ENCODE results near the gene ARG2. TPM values are rescaled to one million over a fixed set of nuclear protein-coding genes. Genes with fewer than 3 reads are reported as not detected.

ARG2 gene
- total and polyA plus RNA-seq, 3 donors from 2014 or later: 3.8 to 5.3 (median 5.1) TPM

GRCh38 chr14:67633451-67634147, 13.9 kb downstream of the ARG2 start:
- intact Hi-C loops (cut with DNase I; ENCODE audit: low total_unique reads): no loop called here
- no peak for TF ChIP-seq CTCF (IDR thresholded peaks at IDR 0.05)
- no peak for TF ChIP-seq POLR2A (IDR thresholded peaks at IDR 0.05)
- H3K9me3 ChIP-seq: no peaks in the 10 kb centered on the region
- H3K36me3 ChIP-seq (ENCODE audit: low read depth, missing control alignments): no peaks in the 10 kb centered on the region
- no peak for DNase-seq
- 87 to 92% methylated on average over 5 of the region's 5 CpGs for WGBS, 2 donors
- H3K4me1 ChIP-seq: no peaks in the 10 kb centered on the region
- no peak overlapping the region for H3K27ac ChIP-seq
- H3K4me3 ChIP-seq: no peak overlapping the region
- H3K27me3 ChIP-seq: no peaks in the 10 kb centered on the region

- no peak for TF ChIP-seq POLR2A (IDR thresholded peaks at IDR 0.05)
- no peak for TF ChIP-seq CTCF (IDR thresholded peaks at IDR 0.05)
- Histone ChIP-seq H3K27ac (no peak overlapping the region), H3K27me3 (no peaks in the 10 kb centered on the region), H3K9me3 (no peaks in the 10 kb centered on the region), H3K4me3 (no peak overlapping the region), H3K36me3 (ENCODE audit: low read depth, missing control alignments) (no peaks in the 10 kb centered on the region), H3K4me1 (no peaks in the 10 kb centered on the region)
- intact Hi-C loops (cut with DNase I; ENCODE audit: low total_unique reads): no loop called here
- 73 to 87% methylated on average over 3 of the region's 3 CpGs for WGBS, 2 donors
- no peak for DNase-seq
Measured at GRCh38 chr14:67636361-67636919, 16.7 kb downstream of the ARG2 start.

GRCh38 chr14:67638642-67639041, 18.9 kb downstream of the ARG2 start:
- Histone ChIP-seq H3K36me3 (ENCODE audit: low read depth, missing control alignments) (no peaks in the 10 kb centered on the region), H3K27ac (no peak overlapping the region), H3K4me3 (no peak overlapping the region), H3K27me3 (no peaks in the 10 kb centered on the region), H3K4me1 (no peaks in the 10 kb centered on the region), H3K9me3 (no peaks in the 10 kb centered on the region)
- no peak for DNase-seq
- no peak for TF ChIP-seq POLR2A (IDR thresholded peaks at IDR 0.05)
- intact Hi-C loops (cut with DNase I; ENCODE audit: low total_unique reads): no loop called here
- 84 to 91% methylated on average over 3 of the region's 3 CpGs for WGBS, 2 donors

GRCh38 chr14:67641480-67641879, 21.8 kb downstream of the ARG2 start:
- H3K27ac ChIP-seq: no peak overlapping the region
- H3K4me1 ChIP-seq: no peaks in the 10 kb centered on the region
- 94 to 97% methylated on average over 1 of the region's 1 CpG for WGBS, 2 donors
- no peak overlapping the region for H3K4me3 ChIP-seq
- TF ChIP-seq POLR2A (IDR thresholded peaks at IDR 0.05) (no peak), CTCF (IDR thresholded peaks at IDR 0.05) (no peak)
- no peaks in the 10 kb centered on the region for H3K9me3 ChIP-seq
- H3K36me3 ChIP-seq (ENCODE audit: low read depth, missing control alignments): no peaks in the 10 kb centered on the region
- H3K27me3 ChIP-seq: no peaks in the 10 kb centered on the region
- DNase-seq: no peak
- intact Hi-C loops (cut with DNase I; ENCODE audit: low total_unique reads): no loop called here

GRCh38 chr14:67641902-67642749, 22.4 kb downstream of the ARG2 start:
- Histone ChIP-seq H3K27me3 (no peaks in the 10 kb centered on the region), H3K27ac (no peak overlapping the region), H3K36me3 (ENCODE audit: low read depth, missing control alignments) (no peaks in the 10 kb centered on the region), H3K4me3 (no peak overlapping the region), H3K4me1 (no peaks in the 10 kb centered on the region), H3K9me3 (no peaks in the 10 kb centered on the region)
- DNase-seq: no peak
- WGBS, 2 donors: 83 to 90% methylated on average over 5 of the region's 5 CpGs
- intact Hi-C loops (cut with DNase I; ENCODE audit: low total_unique reads): no loop called here
- TF ChIP-seq POLR2A (IDR thresholded peaks at IDR 0.05) (no peak), CTCF (IDR thresholded peaks at IDR 0.05) (no peak)
